Memory B cell (primary cell): ENCODE measurements around the gene CYP26B1.
A peak's percentile ranks its signal among the peaks of the same experiment; 100 is the strongest.
"Not testable (repeated sequence)": the region's sequence is repeated elsewhere in the genome, so short reads cannot be mapped to it uniquely, and the experiment has no call there.

Experiments
- ATAC-seq: fragments of 150-1000 bp; cut with Tn5 transposase; 2 replicates; pipeline ENCODE4 v1.10.0; 2021; ENCODE audit warnings: low read depth, mild to moderate bottlenecking, moderate library complexity
- DNase-seq, 2 donors: peaks; one replicate each; pipeline ENCODE4 v3.0.0; 2022; ENCODE audit warnings: low spot score in 2 of 2
- H3K27ac Mint-ChIP-seq: one replicate; pipeline ENCODE4 v1.8.0; 2022; ENCODE audit warnings: mild to moderate bottlenecking, moderate library complexity, mixed read lengths
- H3K27me3 Mint-ChIP-seq: one replicate; pipeline ENCODE4 v1.8.0; 2022; ENCODE audit warnings: mixed read lengths
- H3K36me3 Mint-ChIP-seq: one replicate; pipeline ENCODE4 v1.8.0; 2022; ENCODE audit warnings: mild to moderate bottlenecking, mixed read lengths
- H3K4me1 Mint-ChIP-seq: one replicate; pipeline ENCODE4 v1.8.0; 2022; ENCODE audit warnings: mixed read lengths
- H3K4me3 Mint-ChIP-seq: one replicate; pipeline ENCODE4 v1.8.0; 2022; ENCODE audit warnings: mild to moderate bottlenecking, moderate library complexity, mixed read lengths
- H3K9me3 Mint-ChIP-seq: one replicate; pipeline ENCODE4 v1.8.0; 2022; ENCODE audit warnings: mixed read lengths

Gene CYP26B1

GRCh38 chr2:72089537-72089936, 58.1 kb downstream of the CYP26B1 start:
- H3K4me3 Mint-ChIP-seq, result no peak overlapping the region
- no peak overlapping the region for H3K27ac Mint-ChIP-seq
- ATAC-seq, result no peak
- H3K4me1 Mint-ChIP-seq, result peaks cover 3% of the 10 kb centered on the region
- H3K27me3 Mint-ChIP-seq, result peaks cover 4% of the 10 kb centered on the region
- H3K36me3 Mint-ChIP-seq, result no peaks in the 10 kb centered on the region
- no peak for DNase-seq
- H3K9me3 Mint-ChIP-seq, result peaks cover 5% of the 10 kb centered on the region

GRCh38 chr2:72089028-72089427, 58.6 kb downstream of the CYP26B1 start:
- Mint-ChIP-seq H3K36me3 (no peaks in the 10 kb centered on the region), H3K9me3 (peaks cover 5% of the 10 kb centered on the region), H3K27ac (peak overlapping the region; percentile 12), H3K27me3 (peaks cover 2% of the 10 kb centered on the region), H3K4me1 (peaks cover 3% of the 10 kb centered on the region), H3K4me3 (no peak overlapping the region)
- ATAC-seq (no peak), DNase-seq (no peak)

GRCh38 chr2:72086871-72087633, 60.6 kb downstream of the CYP26B1 start:
- not testable (repeated sequence) for DNase-seq, ATAC-seq, H3K9me3 Mint-ChIP-seq, H3K27ac Mint-ChIP-seq, H3K4me3 Mint-ChIP-seq, H3K27me3 Mint-ChIP-seq, H3K4me1 Mint-ChIP-seq, H3K36me3 Mint-ChIP-seq

GRCh38 chr2:72085513-72085912, 62.1 kb downstream of the CYP26B1 start:
- peaks cover 6% of the 10 kb centered on the region for H3K27me3 Mint-ChIP-seq
- H3K4me1 Mint-ChIP-seq, result peaks cover 3% of the 10 kb centered on the region
- no peak overlapping the region for H3K4me3 Mint-ChIP-seq
- H3K27ac Mint-ChIP-seq, result no peak overlapping the region
- H3K9me3 Mint-ChIP-seq, result peaks cover 5% of the 10 kb centered on the region
- H3K36me3 Mint-ChIP-seq, result no peaks in the 10 kb centered on the region
- ATAC-seq (no peak), DNase-seq (no peak)

GRCh38 chr2:72085036-72085435, 62.6 kb downstream of the CYP26B1 start:
- DNase-seq (no peak), ATAC-seq (no peak)
- Mint-ChIP-seq H3K27ac (no peak overlapping the region), H3K36me3 (no peaks in the 10 kb centered on the region), H3K4me1 (peaks cover 3% of the 10 kb centered on the region), H3K9me3 (peaks cover 5% of the 10 kb centered on the region), H3K4me3 (no peak overlapping the region), H3K27me3 (peaks cover 6% of the 10 kb centered on the region)

GRCh38 chr2:72084584-72084976, 63.1 kb downstream of the CYP26B1 start:
- H3K27me3 Mint-ChIP-seq, result peaks cover 6% of the 10 kb centered on the region
- ATAC-seq (no peak), DNase-seq (no peak)
- peaks cover 5% of the 10 kb centered on the region for H3K9me3 Mint-ChIP-seq
- H3K36me3 Mint-ChIP-seq, result no peaks in the 10 kb centered on the region
- H3K4me3 Mint-ChIP-seq, result no peak overlapping the region
- H3K4me1 Mint-ChIP-seq, result peaks cover 3% of the 10 kb centered on the region
- H3K27ac Mint-ChIP-seq, result no peak overlapping the region

- ATAC-seq (no peak), DNase-seq (no peak)
- Mint-ChIP-seq H3K36me3 (no peaks in the 10 kb centered on the region), H3K4me3 (no peak overlapping the region), H3K9me3 (peaks cover 4% of the 10 kb centered on the region), H3K27ac (no peak overlapping the region), H3K4me1 (peaks cover 3% of the 10 kb centered on the region), H3K27me3 (peaks cover 6% of the 10 kb centered on the region)
Observed at GRCh38 chr2:72083751-72084583, 63.7 kb downstream of the CYP26B1 start.

GRCh38 chr2:72082887-72083286, 64.8 kb downstream of the CYP26B1 start:
- DNase-seq (no peak), ATAC-seq (no peak)
- Mint-ChIP-seq H3K27ac (no peak overlapping the region), H3K4me1 (no peaks in the 10 kb centered on the region), H3K36me3 (no peaks in the 10 kb centered on the region), H3K4me3 (no peak overlapping the region), H3K27me3 (peaks cover 6% of the 10 kb centered on the region), H3K9me3 (peaks cover 3% of the 10 kb centered on the region)

GRCh38 chr2:72082021-72082601, 65.6 kb downstream of the CYP26B1 start:
- Mint-ChIP-seq H3K27ac (no peak overlapping the region), H3K36me3 (no peaks in the 10 kb centered on the region)

GRCh38 chr2:72081451-72081850, 66.2 kb downstream of the CYP26B1 start:
- H3K4me1 Mint-ChIP-seq, result no peaks in the 10 kb centered on the region
- peaks cover 3% of the 10 kb centered on the region for H3K9me3 Mint-ChIP-seq
- peaks cover 10% of the 10 kb centered on the region for H3K27me3 Mint-ChIP-seq
- ATAC-seq, result no peak
- H3K36me3 Mint-ChIP-seq, result no peaks in the 10 kb centered on the region
- no peak overlapping the region for H3K4me3 Mint-ChIP-seq
- H3K27ac Mint-ChIP-seq, result no peak overlapping the region
- no peak for DNase-seq

More at GRCh38 chr2:72082021-72082601, 65.6 kb downstream of the CYP26B1 start:
- DNase-seq, result no peak
- peaks cover 3% of the 10 kb centered on the region for H3K9me3 Mint-ChIP-seq
- no peak overlapping the region for H3K4me3 Mint-ChIP-seq
- no peak for ATAC-seq
- H3K27me3 Mint-ChIP-seq, result peaks cover 10% of the 10 kb centered on the region
- H3K4me1 Mint-ChIP-seq, result no peaks in the 10 kb centered on the region

GRCh38 chr2:72080286-72081145, 67.1 kb downstream of the CYP26B1 start:
- no peak overlapping the region for H3K27ac Mint-ChIP-seq
- no peak for ATAC-seq
- H3K4me3 Mint-ChIP-seq, result no peak overlapping the region
- H3K27me3 Mint-ChIP-seq, result peaks cover 7% of the 10 kb centered on the region
- H3K9me3 Mint-ChIP-seq, result peaks cover 2% of the 10 kb centered on the region
- no peaks in the 10 kb centered on the region for H3K4me1 Mint-ChIP-seq
- H3K36me3 Mint-ChIP-seq, result no peaks in the 10 kb centered on the region
- no peak for DNase-seq
